Breast epithelium (tissue), 3 donors: ENCODE data around the gene AKT3.

Source experiments
- CTCF ChIP-seq, 3 donors: fragments of 450-650 bp; IDR thresholded peaks; one replicate each; pipeline ENCODE4 v1.5.1; 2016 to 2017; ENCODE audit warnings: antibody characterized with exemption in 3 of 3, mild to moderate bottlenecking in 3 of 3, moderate library complexity in 3 of 3
- POLR2AphosphoS5 ChIP-seq, 3 donors: sonication (generic); formaldehyde crosslinking; IDR thresholded peaks; one replicate each; pipeline ENCODE4 v1.6.1; 2017; ENCODE audit warnings: antibody characterized with exemption in 3 of 3

DNA sequence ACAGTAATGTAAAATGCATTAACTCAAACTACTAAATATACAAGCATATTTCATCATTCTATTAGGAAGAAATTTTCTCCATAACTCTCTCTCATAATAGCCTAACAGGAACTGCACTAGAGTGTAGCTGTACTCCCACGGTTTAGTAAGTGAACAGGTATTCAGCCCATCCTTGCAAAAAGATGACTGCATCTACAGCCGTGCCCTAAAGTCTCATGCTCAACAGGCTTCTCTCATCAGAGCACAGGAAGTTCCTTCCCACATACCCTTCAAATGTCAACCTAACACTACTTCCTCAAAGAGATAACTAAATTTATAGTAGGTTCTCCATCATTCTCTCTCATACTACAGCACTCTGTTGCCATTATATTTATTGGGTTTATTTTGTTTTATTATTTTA lies 251.6 kb downstream of the AKT3 start:
- TF ChIP-seq CTCF (IDR thresholded peaks at IDR 0.05), result no peak
- no peak for TF ChIP-seq POLR2AphosphoS5 (IDR thresholded peaks at IDR 0.05)
